ENCODE data around the gene FNBP1L. TPM values are rescaled to one million over a fixed set of nuclear protein-coding genes. Genes with fewer than 3 reads are reported as not detected.

The FNBP1L gene
- total and polyA plus RNA-seq, 12 donors, result 10.7 to 41.4 (median 23.8) TPM

- Histone ChIP-seq H3K9me3 (no peaks in the 10 kb centered on the region), H3K4me3 (no peak overlapping the region), H3K36me3 (peaks cover 0 to 54% (median 14%) of the 10 kb centered on the region in 9 donors), H3K27ac (peak overlapping the region in 6 of 10 donors; percentile 8 to 66 (median 42)), H3K27me3 (no peaks in the 10 kb centered on the region), H3K4me1 (peaks cover 8 to 97% (median 60%) of the 10 kb centered on the region in 9 donors)
- WGBS, 2 donors, result 77 to 83% methylated on average over 17 of the region's 17 CpGs
- TF ChIP-seq CTCF (IDR thresholded peaks at IDR 0.05), result no peak
- ATAC-seq (peak in 1 of 8 donors; percentile 32), DNase-seq (no peak)
- intact Hi-C loops (cut with DNase I), result no loop called here
Observed at GRCh38 chr1:93591676-93592550, 144.0 kb downstream of the FNBP1L start.

GRCh38 chr1:93592551-93592949, 144.6 kb downstream of the FNBP1L start:
- no peak overlapping the region for H3K4me3 ChIP-seq
- H3K27ac ChIP-seq, result peak overlapping the region in 8 of 10 donors; percentile 6 to 66 (median 40)
- H3K4me1 ChIP-seq, result peaks cover 12 to 97% (median 60%) of the 10 kb centered on the region in 9 donors
- DNase-seq, result no peak
- peak in 7 of 8 donors; percentile 28 to 56 (median 45) for ATAC-seq
- intact Hi-C loops (cut with DNase I), result no loop called here
- no peaks in the 10 kb centered on the region for H3K9me3 ChIP-seq
- peaks cover 0 to 47% (median 14%) of the 10 kb centered on the region in 9 donors for H3K36me3 ChIP-seq
- no peak for TF ChIP-seq CTCF (IDR thresholded peaks at IDR 0.05)
- 87 to 91% methylated on average over 6 of the region's 6 CpGs for WGBS, 2 donors
- H3K27me3 ChIP-seq, result no peaks in the 10 kb centered on the region

GRCh38 chr1:93593854-93594602, 146.1 kb downstream of the FNBP1L start:
- Histone ChIP-seq H3K4me3 (no peak overlapping the region), H3K9me3 (no peaks in the 10 kb centered on the region), H3K27me3 (no peaks in the 10 kb centered on the region), H3K27ac (peak overlapping the region in 6 of 10 donors; percentile 3 to 66 (median 36)), H3K4me1 (peaks cover 22 to 97% (median 69%) of the 10 kb centered on the region in 9 donors), H3K36me3 (peaks cover 0 to 33% (median 10%) of the 10 kb centered on the region in 9 donors)
- intact Hi-C loops (cut with DNase I), result no loop called here
- ATAC-seq, result no peak
- DNase-seq, result no peak
- no peak for TF ChIP-seq CTCF (IDR thresholded peaks at IDR 0.05)
- 90 to 92% methylated on average over 13 of the region's 13 CpGs for WGBS, 2 donors

GRCh38 chr1:93594603-93594880, 146.6 kb downstream of the FNBP1L start:
- Histone ChIP-seq H3K4me3 (no peak overlapping the region), H3K4me1 (peaks cover 22 to 99% (median 74%) of the 10 kb centered on the region in 9 donors), H3K27ac (peak overlapping the region in 4 of 10 donors; percentile 6 to 66 (median 50)), H3K27me3 (no peaks in the 10 kb centered on the region), H3K36me3 (peaks cover 0 to 27% (median 5%) of the 10 kb centered on the region in 9 donors), H3K9me3 (no peaks in the 10 kb centered on the region)
- TF ChIP-seq CTCF (IDR thresholded peaks at IDR 0.05), result no peak
- intact Hi-C loops (cut with DNase I), result no loop called here
- DNase-seq (no peak), ATAC-seq (no peak)
- WGBS, 2 donors, result 83 to 94% methylated on average over 1 of the region's 1 CpG
